H1 (cell line): ENCODE measurements around the gene ARSB. TPM values are rescaled to one million over a fixed set of nuclear protein-coding genes. Genes with fewer than 3 reads are reported as not detected.

Source experiments
- CTCF ChIA-PET: fragments of 300-600 bp; sonication (Branson Sonifier 250); formaldehyde crosslinking; loops from one replicate; lab custom pipeline; 2021; ENCODE audit not compliant: partially characterized antibody; lab: Charles Lee
- POLR2A ChIA-PET: fragments of 300-600 bp; sonication (Branson Sonifier 250); formaldehyde crosslinking; loops from one replicate; lab custom pipeline; 2021; ENCODE audit warnings: inconsistent platforms; ENCODE audit not compliant: partially characterized antibody; lab: Charles Lee
- DNase-seq, 2 experiments: peaks; one replicate each; pipeline versions ENCODE4 v3.0.0 to v3.0.0-alpha.2; 2010 to 2022; ENCODE audit warnings: low spot score in 2 of 2, low read depth in 1 of 2, mixed read lengths in 1 of 2
- FAIRE-seq: peaks from 2 replicates; lab custom pipeline; 2011; peaks lifted over from hg19 to GRCh38; lab: Jason Lieb, UNC
- H2AFZ ChIP-seq: 2 replicates; pipeline ENCODE4 v1.8.1; 2012; ENCODE audit warnings: low read length, inconsistent platforms
- H2AK5ac ChIP-seq: 2 replicates; pipeline ENCODE4 v1.6.1; 2013; ENCODE audit warnings: low read depth, low read length
- H2BK120ac ChIP-seq: replicated peaks from 2 replicates; pipeline ENCODE3; 2013; ENCODE audit warnings: low read depth, low read length, inconsistent platforms
- H2BK12ac ChIP-seq: 2 replicates; pipeline ENCODE4 v1.6.1; 2013; ENCODE audit warnings: low read depth, low read length
- H2BK15ac ChIP-seq: 2 replicates; pipeline ENCODE4 v1.6.1; 2013; ENCODE audit warnings: low read length
- H2BK20ac ChIP-seq: 2 replicates; pipeline ENCODE4 v1.6.1; 2013; ENCODE audit warnings: low read length
- H2BK5ac ChIP-seq: 2 replicates; pipeline ENCODE4 v1.6.1; 2013; ENCODE audit warnings: low read depth, low read length
- H3K14ac ChIP-seq: 2 replicates; pipeline ENCODE4 v1.6.1; 2013; ENCODE audit warnings: inconsistent platforms; ENCODE audit not compliant: insufficient read length
- H3K18ac ChIP-seq: 2 replicates; pipeline ENCODE4 v1.6.1; 2013; ENCODE audit warnings: low read length; ENCODE audit errors: extremely low read depth
- H3K23ac ChIP-seq: 2 replicates; pipeline ENCODE4 v1.6.1; 2013; ENCODE audit warnings: inconsistent platforms; ENCODE audit not compliant: insufficient read length
- H3K23me2 ChIP-seq: 2 replicates; pipeline ENCODE4 v1.6.1; 2013; ENCODE audit warnings: low read depth, low read length
- H3K27ac ChIP-seq: 2 replicates; pipeline ENCODE4 v1.6.1; 2011; ENCODE audit warnings: low read depth, low read length, inconsistent platforms
- H3K27me3 ChIP-seq, 4 experiments: replicated peaks in 1 of 4; 1 replicate in 1 of 4; 2 replicates in 3 of 4; pipeline versions ENCODE4 v1.6.1 to v1.8.1; 2011 to 2013; ENCODE audit warnings: low read length in 3 of 4, mild to moderate bottlenecking in 3 of 4, inconsistent platforms in 2 of 4, mixed read lengths in 2 of 4, moderate library complexity in 1 of 4; ENCODE audit not compliant: control insufficient read depth in 3 of 4, insufficient read depth in 3 of 4; ENCODE audit errors: extremely low read depth in 1 of 4
- H3K36me3 ChIP-seq, 4 experiments: 2 replicates each; pipeline versions ENCODE4 v1.6.1 to v1.8.1; 2011 to 2013; ENCODE audit warnings: mild to moderate bottlenecking in 4 of 4, low read length in 3 of 4, moderate library complexity in 2 of 4, control low read depth in 1 of 4, inconsistent platforms in 1 of 4; ENCODE audit not compliant: insufficient read depth in 4 of 4, control insufficient read depth in 2 of 4
- H3K4ac ChIP-seq: replicated peaks from 2 replicates; pipeline ENCODE3; 2013; ENCODE audit warnings: low read length, low read depth, mixed read lengths, inconsistent platforms; ENCODE audit not compliant: insufficient read length
- H3K4me1 ChIP-seq, 4 experiments: replicated peaks in 1 of 4; 1 replicate in 1 of 4; 2 replicates in 3 of 4; pipeline versions ENCODE4 v1.6.1 to v1.8.1; 2011 to 2013; ENCODE audit warnings: low read length in 3 of 4, inconsistent platforms in 2 of 4, mixed read lengths in 1 of 4; ENCODE audit not compliant: insufficient read depth in 4 of 4, control insufficient read depth in 3 of 4
- H3K4me2 ChIP-seq, 2 experiments: 2 replicates each; pipeline versions ENCODE4 v1.6.1 to v1.8.1; 2011 to 2013; ENCODE audit warnings: low read depth in 2 of 2, low read length in 2 of 2, control low read depth in 1 of 2, inconsistent platforms in 1 of 2, mild to moderate bottlenecking in 1 of 2; ENCODE audit not compliant: insufficient read depth in 1 of 2
- H3K4me3 ChIP-seq, 4 experiments: fragments of 200-600, 300-600 bp in 1 of 4; sonication (generic), shearing (Covaris generic), sonication (Bioruptor Twin) in 1 of 4; 2 replicates each; pipeline versions ENCODE4 v1.5.1 to v1.8.1; 2011 to 2016; ENCODE audit warnings: low read length in 4 of 4, low read depth in 3 of 4, control low read depth in 2 of 4, inconsistent platforms in 2 of 4, mild to moderate bottlenecking in 2 of 4, mixed read lengths in 1 of 4, moderate library complexity in 1 of 4; ENCODE audit not compliant: insufficient read depth in 2 of 4; ENCODE audit errors: extremely low read depth in 1 of 4
- H3K56ac ChIP-seq: replicated peaks from 2 replicates; pipeline ENCODE3; 2013; ENCODE audit warnings: low read depth, mild to moderate bottlenecking, mixed read lengths, low read length, inconsistent platforms; ENCODE audit not compliant: insufficient read length
- H3K79me1 ChIP-seq: 2 replicates; pipeline ENCODE4 v1.6.1; 2013; ENCODE audit warnings: low read depth, low read length, control low read depth
- H3K79me2 ChIP-seq, 2 experiments: 2 replicates each; pipeline versions ENCODE4 v1.6.1 to v1.8.1; 2012 to 2013; ENCODE audit warnings: low read length in 2 of 2, mild to moderate bottlenecking in 2 of 2, inconsistent platforms in 1 of 2; ENCODE audit not compliant: insufficient read depth in 2 of 2, control insufficient read depth in 1 of 2
- H3K9ac ChIP-seq, 4 experiments: replicated peaks in 1 of 4; 1 replicate in 1 of 4; 2 replicates in 3 of 4; pipeline versions ENCODE4 v1.6.1 to v1.8.1; 2011 to 2013; ENCODE audit warnings: low read depth in 3 of 4, low read length in 3 of 4, control low read depth in 2 of 4, mild to moderate bottlenecking in 2 of 4, moderate library complexity in 2 of 4, inconsistent platforms in 1 of 4; ENCODE audit errors: extremely low read depth in 1 of 4
- H3K9me3 ChIP-seq, 2 experiments: 2 replicates each; pipeline versions ENCODE4 v1.6.1 to v1.8.1; 2012 to 2013; ENCODE audit warnings: mild to moderate bottlenecking in 2 of 2, moderate library complexity in 2 of 2, control low read depth in 1 of 2, inconsistent platforms in 1 of 2, low read depth in 1 of 2, low read length in 1 of 2, mixed read lengths in 1 of 2; ENCODE audit not compliant: insufficient read depth in 2 of 2
- H4K20me1 ChIP-seq, 2 experiments: replicated peaks in 1 of 2; 2 replicates each; pipeline versions ENCODE3 to v1.8.1; 2011 to 2013; ENCODE audit warnings: inconsistent platforms in 2 of 2, low read length in 2 of 2, mild to moderate bottlenecking in 1 of 2; ENCODE audit not compliant: insufficient read depth in 2 of 2, control insufficient read depth in 1 of 2
- H4K5ac ChIP-seq: 2 replicates; pipeline ENCODE4 v1.6.1; 2013; ENCODE audit warnings: low read length, low read depth, mixed read lengths, inconsistent platforms; ENCODE audit not compliant: insufficient read length
- H4K8ac ChIP-seq: 2 replicates; pipeline ENCODE4 v1.8.0; 2013; ENCODE audit warnings: mild to moderate bottlenecking, moderate library complexity, low read length, inconsistent platforms; ENCODE audit not compliant: insufficient read depth; ENCODE audit errors: extremely low read depth
- H4K91ac ChIP-seq: replicated peaks from 2 replicates; pipeline ENCODE3; 2013; ENCODE audit warnings: low read length, mixed read lengths, inconsistent platforms; ENCODE audit not compliant: insufficient read length
- ASH2L ChIP-seq: fragments of 200-600, 300-600 bp; sonication (generic); IDR thresholded peaks from one replicate; pipeline ENCODE4 v1.7.1; 2017; ENCODE audit warnings: low read length
- CEBPB ChIP-seq: IDR thresholded peaks from 2 replicates; pipeline ENCODE4 v1.6.1; 2012; ENCODE audit warnings: low read depth, low read length
- EP300 ChIP-seq, 2 experiments: IDR thresholded peaks; 1 replicate in 1 of 2; 2 replicates in 1 of 2; pipeline ENCODE4 v1.6.1; 2011 to 2012; ENCODE audit warnings: low read depth in 2 of 2, low read length in 2 of 2, mild to moderate bottlenecking in 2 of 2, borderline replicate concordance in 1 of 2, inconsistent platforms in 1 of 2, moderate library complexity in 1 of 2
- FOSL1 ChIP-seq: IDR thresholded peaks from 2 replicates; pipeline ENCODE4 v1.6.1; 2011; ENCODE audit warnings: mild to moderate bottlenecking, low read depth, low read length, moderate library complexity; ENCODE audit not compliant: insufficient read depth
- JUN ChIP-seq: IDR thresholded peaks from 2 replicates; pipeline ENCODE4 v1.6.1; 2011; ENCODE audit warnings: low read depth, mild to moderate bottlenecking, improper control_type of control experiment, low read length
- KDM5A ChIP-seq: fragments of 200-600 bp; IDR thresholded peaks from 2 replicates; pipeline ENCODE4 v1.7.1; 2012; ENCODE audit warnings: mild to moderate bottlenecking, low read length, inconsistent platforms, mixed read lengths
- MAFK ChIP-seq: IDR thresholded peaks from 2 replicates; pipeline ENCODE4 v1.6.1; 2012; ENCODE audit warnings: low read depth, mild to moderate bottlenecking, improper control_type of control experiment, low read length
- POLR2A ChIP-seq, 2 experiments: IDR thresholded peaks; 1 replicate in 1 of 2; 2 replicates in 1 of 2; pipeline ENCODE4 v1.6.1; 2011; ENCODE audit warnings: low read depth in 2 of 2, low read length in 2 of 2, mild to moderate bottlenecking in 2 of 2; ENCODE audit errors: control extremely low read depth in 1 of 2
- RAD21 ChIP-seq, 2 experiments: IDR thresholded peaks in 1 of 2; conservative IDR thresholded peaks in 1 of 2; 2 replicates each; pipeline ENCODE4 v1.6.1; 2011; ENCODE audit warnings: low read depth in 2 of 2, low read length in 2 of 2, improper control_type of control experiment in 1 of 2, inconsistent platforms in 1 of 2, mild to moderate bottlenecking in 1 of 2, moderate library complexity in 1 of 2
- RBBP5 ChIP-seq: IDR thresholded peaks from 2 replicates; pipeline ENCODE4 v1.7.1; 2012; ENCODE audit warnings: low read depth, mild to moderate bottlenecking, inconsistent platforms, low read length, moderate library complexity, borderline replicate concordance
- RNF2 ChIP-seq: fragments of 200-900, 300-1000 bp; sonication (generic); IDR thresholded peaks from 2 replicates; pipeline ENCODE4 v1.7.1; 2016; ENCODE audit warnings: borderline replicate concordance, low read depth, mild to moderate bottlenecking, antibody characterized with exemption, low read length; ENCODE audit not compliant: poor library complexity, severe bottlenecking; ENCODE audit errors: missing control alignments
- SP4 ChIP-seq: IDR thresholded peaks from 2 replicates; pipeline ENCODE4 v1.6.1; 2012; ENCODE audit warnings: low read length, inconsistent platforms
- WGBS, 2 experiments: shearing (Covaris generic) in 1 of 2; methylation state at CpG; one replicate each; pipeline versions ENCODE4 v1.1.6 to v1.1.7; 2013 to 2015; ENCODE audit warnings: low lambda C conversion rate in 2 of 2, mixed read lengths in 2 of 2, inconsistent platforms in 1 of 2, low coverage in 1 of 2, missing lambda C conversion rate in 1 of 2; ENCODE audit not compliant: insufficient replicate concordance in 2 of 2, insufficient coverage in 1 of 2, insufficient read length in 1 of 2; ENCODE audit errors: extremely low coverage in 1 of 2, missing lambda C conversion rate in 1 of 2; 5-methylcytosine and 5-hydroxymethylcytosine counted together
- polyA plus RNA-seq, 7 experiments: library from polyadenylated mRNA; depleted of rRNA in 3 of 7; stranded (reverse) in 5 of 7; unstranded in 2 of 7; fragments of >200 nt in 5 of 7; fragments of 200-250 nt in 2 of 7; gene quantifications; 1 replicate in 5 of 7; 2 replicates in 1 of 7; 4 replicates in 1 of 7; pipeline versions ENCODE4 v1.2.1 to v1.2.3, GENCODE V29; 2011 to 2013; ENCODE audit warnings: missing spikeins in 2 of 7, mixed read lengths in 2 of 7
- total RNA-seq: library from RNA; stranded (reverse); fragmentation: NEBNext Ultra II Directional; extraction: Animal tissue kit (Norgen Biotek cat#: 25700); gene quantifications from 2 replicates; pipeline ENCODE4 v1.2.1, GENCODE V29; 2021

ARSB gene
- total and polyA plus RNA-seq, 2 of the 8 experiments (the other 6 are each of a cell fraction or from before 2014, with no cell fraction given), result 6.4 to 13.9 TPM

GRCh38 chr5:78958672-78959445, 26.3 kb downstream of the ARSB start:
- Histone ChIP-seq H4K5ac (no peak overlapping the region), H2BK12ac (no peak overlapping the region), H2BK5ac (no peak overlapping the region), H3K9me3 (no peaks in the 10 kb centered on the region), H2AK5ac (no peak overlapping the region), H3K9ac (no peak overlapping the region), H3K36me3 (no peaks in the 10 kb centered on the region), H3K23me2 (no peaks in the 10 kb centered on the region), H2BK15ac (no peak overlapping the region), H3K23ac (no peak overlapping the region), H3K56ac (no peak overlapping the region), H4K20me1 (no peaks in the 10 kb centered on the region), H3K79me1 (no peaks in the 10 kb centered on the region), H3K4me1 (no peaks in the 10 kb centered on the region), H4K91ac (no peak overlapping the region), H2AFZ (no peak overlapping the region), H2BK20ac (no peak overlapping the region), H3K4me3 (no peak overlapping the region), H3K27ac (no peak overlapping the region), H3K79me2 (no peaks in the 10 kb centered on the region), H3K4ac (no peak overlapping the region), H3K14ac (no peak overlapping the region), H2BK120ac (no peak overlapping the region), H3K27me3 (no peaks in the 10 kb centered on the region), H3K18ac (no peak overlapping the region), H3K4me2 (no peak overlapping the region), H4K8ac (no peak overlapping the region)
- FAIRE-seq (no peak), DNase-seq (no peak)
- WGBS, 2 experiments, result 77% methylated on average over 3 of the region's 3 CpGs; no CpG with 5 or more reads in 1 of the 2 experiments
- ChIA-PET POLR2A (no interaction called here), CTCF (interaction anchor here (7.8 kb wide), 1 partner anchor 60 kb away, joined by 101 read pairs; no protein-coding TSS in a partner anchor)
- TF ChIP-seq CEBPB, result no peak
- TF ChIP-seq POLR2A (IDR thresholded peaks at IDR 0.05; ENCODE audit: control extremely low read depth in 1 of 2, low read depth in 2 of 2, low read length in 2 of 2), result no peak
- no peak for TF ChIP-seq RAD21 (IDR thresholded peaks at IDR 0.05 in 1 of 2, conservative IDR thresholded peaks at IDR 0.05 in 1 of 2; ENCODE audit: low read depth in 2 of 2, low read length in 2 of 2)
- TF ChIP-seq RBBP5, result no peak
- TF ChIP-seq FOSL1, result no peak
- TF ChIP-seq JUN, result no peak
- no peak for TF ChIP-seq KDM5A
- TF ChIP-seq SP4, result no peak
- TF ChIP-seq RNF2, result no peak
- TF ChIP-seq MAFK, result no peak
- TF ChIP-seq EP300 (IDR thresholded peaks at IDR 0.05; ENCODE audit: borderline replicate concordance in 1 of 2, low read depth in 2 of 2, low read length in 2 of 2), result no peak
- TF ChIP-seq ASH2L, result no peak
